K562 (cell line): ENCODE data around the gene CRABP2. TPM values are rescaled to one million over a fixed set of nuclear protein-coding genes. Genes with fewer than 3 reads are reported as not detected.

ENCODE experiments used
- BCOR ChIP-seq: fragments of 450-650 bp; IDR thresholded peaks from 2 replicates; pipeline ENCODE4 v1.6.1; 2016
- ETV1 ChIP-seq: fragments of 450-650 bp; conservative IDR thresholded peaks from 2 replicates; pipeline ENCODE4 v1.6.1; 2016; ENCODE audit warnings: missing genetic modification characterization, control low read depth, low read depth, missing compliant biosample characterization
- HMGN3 ChIP-seq: IDR thresholded peaks from 2 replicates; pipeline ENCODE4 v1.6.1; 2011; ENCODE audit warnings: borderline replicate concordance, low read depth, mild to moderate bottlenecking, mixed read lengths, low read length; ENCODE audit not compliant: insufficient read length; ENCODE audit errors: extremely low read depth
- KAT7 ChIP-seq: sonication (generic); formaldehyde crosslinking; IDR thresholded peaks from 2 replicates; pipeline ENCODE4 v1.8.0; 2022; ENCODE audit warnings: missing genetic modification reagents, mild to moderate bottlenecking, borderline replicate concordance
- KLF10 ChIP-seq: fragments of 250-450 bp; sonication (Bioruptor Pico); IDR thresholded peaks from 2 replicates; pipeline ENCODE4 v1.6.1; 2021; ENCODE audit warnings: matching md5 sums
- OTX1 ChIP-seq: fragments of 450-650 bp; formaldehyde crosslinking; IDR thresholded peaks from 2 replicates; pipeline ENCODE4 v1.4.0; 2022; ENCODE audit warnings: mild to moderate bottlenecking
- PCBP1 ChIP-seq: fragments of 200-400 bp; formaldehyde crosslinking; IDR thresholded peaks from 2 replicates; pipeline ENCODE4 v1.6.1; 2018; ENCODE audit warnings: mild to moderate bottlenecking, low read depth, low read length; ENCODE audit not compliant: poor library complexity, severe bottlenecking
- POU5F1 ChIP-seq: fragments of 150-350 bp; IDR thresholded peaks from 2 replicates; pipeline ENCODE4 v1.6.1; 2014; ENCODE audit warnings: borderline replicate concordance, low read length, low read depth, mild to moderate bottlenecking; ENCODE audit not compliant: partially characterized antibody
- PRPF4 ChIP-seq: fragments of 200-400 bp; formaldehyde crosslinking; IDR thresholded peaks from one replicate; pipeline ENCODE4 v1.6.1; 2017; ENCODE audit warnings: low read length, low read depth, mild to moderate bottlenecking; ENCODE audit not compliant: insufficient read depth, poor library complexity, severe bottlenecking
- RBM25 ChIP-seq: fragments of 200-400 bp; formaldehyde crosslinking; IDR thresholded peaks from 2 replicates; pipeline ENCODE4 v1.6.1; 2018; ENCODE audit warnings: low read length, low read depth, moderate library complexity; ENCODE audit not compliant: severe bottlenecking
- RUNX1 ChIP-seq: sonication (generic); IDR thresholded peaks from 2 replicates; pipeline ENCODE4 v1.6.1; 2016; ENCODE audit warnings: antibody characterized with exemption, low read depth
- THRAP3 ChIP-seq: fragments of 450-650 bp; IDR thresholded peaks from 2 replicates; pipeline ENCODE4 v1.6.1; 2016; ENCODE audit warnings: mild to moderate bottlenecking, inconsistent platforms, borderline replicate concordance
- TSC22D4 ChIP-seq: fragments of 450-650 bp; IDR thresholded peaks from 2 replicates; pipeline ENCODE4 v1.6.1; 2016; ENCODE audit warnings: missing genetic modification characterization, missing biosample characterization, control low read depth
- YBX1 ChIP-seq: fragments of 450-650 bp; IDR thresholded peaks from 2 replicates; pipeline ENCODE4 v1.7.1; 2016; ENCODE audit warnings: mild to moderate bottlenecking
- ZNF224 ChIP-seq: sonication (generic); formaldehyde crosslinking; IDR thresholded peaks from 2 replicates; pipeline ENCODE4 v1.8.0; 2022; ENCODE audit warnings: mild to moderate bottlenecking, missing genetic modification reagents
- ZNF561 ChIP-seq: fragments of 450-650 bp; formaldehyde crosslinking; conservative IDR thresholded peaks from 2 replicates; pipeline ENCODE4 v1.4.0; 2020; ENCODE audit warnings: mild to moderate bottlenecking, moderate library complexity
- polyA plus RNA-seq, 8 experiments: library from polyadenylated mRNA; depleted of rRNA in 4 of 8; stranded (reverse) in 5 of 8; unstranded in 3 of 8; fragments of >200 nt; fragmentation: Nextera tagmentation in 2 of 8; fragmentation: Illumina TruSeq in 1 of 8; extraction: Ambion mirVana in 2 of 8; extraction: Trizol in 1 of 8; gene quantifications; 2 replicates each; pipeline versions ENCODE4 v1.2.1 to v1.2.3, GENCODE V29; 2011 to 2014; ENCODE audit warnings: inconsistent platforms in 1 of 8, missing spikeins in 1 of 8
- total RNA-seq, 7 experiments: library from RNA; depleted of rRNA in 6 of 7; stranded (reverse); fragments of >200 nt in 6 of 7; fragmentation: Illumina TruSeq in 2 of 7; extraction: Trizol in 2 of 7; gene quantifications; 2 replicates each; pipeline versions ENCODE4 v1.2.1 to v1.2.3, GENCODE V29; 2011 to 2021; ENCODE audit warnings: low replicate concordance in 1 of 7
- TF ChIP-seq, protein P1 (sequence below), 2 experiments: fragments of 450-650 bp in 1 of 2; sonication (generic) in 1 of 2; formaldehyde crosslinking in 1 of 2; IDR thresholded peaks; 2 replicates each; pipeline versions ENCODE4 v1.7.1 to v1.9.0; 2016 to 2022; ENCODE audit warnings: inconsistent platforms in 1 of 2, mild to moderate bottlenecking in 1 of 2, missing genetic modification reagents in 1 of 2
- TF ChIP-seq, protein P2 (sequence below): fragments of 250-450 bp; sonication (Bioruptor Pico); IDR thresholded peaks from 2 replicates; pipeline ENCODE4 v1.8.0; 2021; ENCODE audit warnings: borderline replicate concordance, mild to moderate bottlenecking, moderate library complexity; ENCODE audit not compliant: poor library complexity, severe bottlenecking

Gene CRABP2
- total and polyA plus RNA-seq, 9 of the 15 experiments (the other 6 are each of a cell fraction or from before 2014, with no cell fraction given): 0.30 to 2.5 (median 0.82) TPM

DNA sequence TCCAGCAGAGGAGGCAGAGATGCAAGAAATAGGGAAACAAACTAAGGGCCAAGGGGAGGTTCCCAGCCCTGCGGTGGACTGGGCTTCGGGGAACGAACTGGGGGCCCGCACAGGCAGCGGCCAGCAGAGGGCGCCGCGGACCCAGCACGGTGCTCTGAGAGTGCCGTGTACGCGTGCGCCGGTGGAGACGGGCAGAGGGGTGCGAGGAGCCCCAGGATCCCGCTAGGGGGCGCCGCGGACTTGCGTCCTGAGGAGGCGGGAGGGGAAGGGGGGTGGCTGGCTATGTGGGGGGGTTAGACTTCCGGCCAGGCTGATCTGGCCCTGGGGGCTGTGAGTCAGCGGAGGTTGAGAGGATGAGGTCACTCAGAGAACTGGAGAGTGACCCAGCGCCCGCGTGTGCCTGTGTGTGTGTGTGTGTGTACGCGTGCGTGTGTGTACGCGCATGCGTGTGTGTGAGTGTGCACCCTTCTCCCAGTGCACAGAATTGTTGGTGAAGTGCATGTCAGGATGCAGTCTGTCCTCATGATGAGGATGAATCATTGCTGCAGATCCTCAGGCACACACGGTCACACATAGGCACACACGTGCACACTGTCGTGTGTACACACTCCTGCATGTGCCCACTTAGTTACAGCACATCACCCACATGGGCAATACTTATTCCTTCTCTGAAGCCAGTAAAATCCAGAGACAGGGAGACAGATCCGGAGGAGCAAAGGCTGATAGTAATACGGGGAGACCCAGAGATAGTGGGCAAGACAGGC is 45.2 kb downstream of the CRABP2 start (continued):
- TF ChIP-seq, protein P1, sequence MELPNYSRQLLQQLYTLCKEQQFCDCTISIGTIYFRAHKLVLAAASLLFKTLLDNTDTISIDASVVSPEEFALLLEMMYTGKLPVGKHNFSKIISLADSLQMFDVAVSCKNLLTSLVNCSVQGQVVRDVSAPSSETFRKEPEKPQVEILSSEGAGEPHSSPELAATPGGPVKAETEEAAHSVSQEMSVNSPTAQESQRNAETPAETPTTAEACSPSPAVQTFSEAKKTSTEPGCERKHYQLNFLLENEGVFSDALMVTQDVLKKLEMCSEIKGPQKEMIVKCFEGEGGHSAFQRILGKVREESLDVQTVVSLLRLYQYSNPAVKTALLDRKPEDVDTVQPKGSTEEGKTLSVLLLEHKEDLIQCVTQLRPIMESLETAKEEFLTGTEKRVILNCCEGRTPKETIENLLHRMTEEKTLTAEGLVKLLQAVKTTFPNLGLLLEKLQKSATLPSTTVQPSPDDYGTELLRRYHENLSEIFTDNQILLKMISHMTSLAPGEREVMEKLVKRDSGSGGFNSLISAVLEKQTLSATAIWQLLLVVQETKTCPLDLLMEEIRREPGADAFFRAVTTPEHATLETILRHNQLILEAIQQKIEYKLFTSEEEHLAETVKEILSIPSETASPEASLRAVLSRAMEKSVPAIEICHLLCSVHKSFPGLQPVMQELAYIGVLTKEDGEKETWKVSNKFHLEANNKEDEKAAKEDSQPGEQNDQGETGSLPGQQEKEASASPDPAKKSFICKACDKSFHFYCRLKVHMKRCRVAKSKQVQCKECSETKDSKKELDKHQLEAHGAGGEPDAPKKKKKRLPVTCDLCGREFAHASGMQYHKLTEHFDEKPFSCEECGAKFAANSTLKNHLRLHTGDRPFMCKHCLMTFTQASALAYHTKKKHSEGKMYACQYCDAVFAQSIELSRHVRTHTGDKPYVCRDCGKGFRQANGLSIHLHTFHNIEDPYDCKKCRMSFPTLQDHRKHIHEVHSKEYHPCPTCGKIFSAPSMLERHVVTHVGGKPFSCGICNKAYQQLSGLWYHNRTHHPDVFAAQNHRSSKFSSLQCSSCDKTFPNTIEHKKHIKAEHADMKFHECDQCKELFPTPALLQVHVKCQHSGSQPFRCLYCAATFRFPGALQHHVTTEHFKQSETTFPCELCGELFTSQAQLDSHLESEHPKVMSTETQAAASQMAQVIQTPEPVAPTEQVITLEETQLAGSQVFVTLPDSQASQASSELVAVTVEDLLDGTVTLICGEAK (IDR thresholded peaks at IDR 0.05): peak; percentile 70
- TF ChIP-seq, protein P1 (CRISPR knock-in tag; IDR thresholded peaks at IDR 0.05): no peak
- TF ChIP-seq ZNF561 (CRISPR knock-in tag): no peak
- peak; percentile 70; the same call in 1 of the 2 replicates for TF ChIP-seq KLF10 (CRISPR knock-in tag)
- peak; percentile 59; the same call in 1 of the 2 replicates for TF ChIP-seq THRAP3
- TF ChIP-seq ZNF224: no peak
- 0 out of 2 replicates have a peak, but pooled peaks have one; percentile 32 for TF ChIP-seq RUNX1
- no peak for TF ChIP-seq RBM25
- peak; percentile 80 for TF ChIP-seq PCBP1
- TF ChIP-seq KAT7: peak; percentile 88; the same call in 1 of the 2 replicates
- TF ChIP-seq, protein P2, sequence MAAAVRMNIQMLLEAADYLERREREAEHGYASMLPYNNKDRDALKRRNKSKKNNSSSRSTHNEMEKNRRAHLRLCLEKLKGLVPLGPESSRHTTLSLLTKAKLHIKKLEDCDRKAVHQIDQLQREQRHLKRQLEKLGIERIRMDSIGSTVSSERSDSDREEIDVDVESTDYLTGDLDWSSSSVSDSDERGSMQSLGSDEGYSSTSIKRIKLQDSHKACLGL: no peak
- peak; percentile 11 for TF ChIP-seq POU5F1
- peak; percentile 62; the same call in 1 of the 2 replicates for TF ChIP-seq OTX1
- no peak for TF ChIP-seq YBX1
- no peak for TF ChIP-seq TSC22D4 (tag)
- no peak for TF ChIP-seq PRPF4
- TF ChIP-seq BCOR: peak; percentile 10; the same call in 1 of the 2 replicates
- TF ChIP-seq ETV1 (tag): peak; percentile 98
- peak; percentile 97 for TF ChIP-seq HMGN3
